Measurements from ENCODE around the gene MBNL2. TPM values are rescaled to one million over a fixed set of nuclear protein-coding genes. Genes with fewer than 3 reads are reported as not detected.

MBNL2 gene
- total RNA-seq, 1 donor from 2014 or later = 71.8 TPM

GRCh38 chr13:97371486-97372109 lies 149.5 kb downstream of the MBNL2 start:
- H3K4me1 Mint-ChIP-seq = peaks cover 6% of the 10 kb centered on the region

GRCh38 chr13:97372936-97373335 lies 150.8 kb downstream of the MBNL2 start:
- TF ChIP-seq, protein P1, sequence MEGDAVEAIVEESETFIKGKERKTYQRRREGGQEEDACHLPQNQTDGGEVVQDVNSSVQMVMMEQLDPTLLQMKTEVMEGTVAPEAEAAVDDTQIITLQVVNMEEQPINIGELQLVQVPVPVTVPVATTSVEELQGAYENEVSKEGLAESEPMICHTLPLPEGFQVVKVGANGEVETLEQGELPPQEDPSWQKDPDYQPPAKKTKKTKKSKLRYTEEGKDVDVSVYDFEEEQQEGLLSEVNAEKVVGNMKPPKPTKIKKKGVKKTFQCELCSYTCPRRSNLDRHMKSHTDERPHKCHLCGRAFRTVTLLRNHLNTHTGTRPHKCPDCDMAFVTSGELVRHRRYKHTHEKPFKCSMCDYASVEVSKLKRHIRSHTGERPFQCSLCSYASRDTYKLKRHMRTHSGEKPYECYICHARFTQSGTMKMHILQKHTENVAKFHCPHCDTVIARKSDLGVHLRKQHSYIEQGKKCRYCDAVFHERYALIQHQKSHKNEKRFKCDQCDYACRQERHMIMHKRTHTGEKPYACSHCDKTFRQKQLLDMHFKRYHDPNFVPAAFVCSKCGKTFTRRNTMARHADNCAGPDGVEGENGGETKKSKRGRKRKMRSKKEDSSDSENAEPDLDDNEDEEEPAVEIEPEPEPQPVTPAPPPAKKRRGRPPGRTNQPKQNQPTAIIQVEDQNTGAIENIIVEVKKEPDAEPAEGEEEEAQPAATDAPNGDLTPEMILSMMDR (IDR thresholded peaks at IDR 0.05; ENCODE audit: unreplicated experiment) = no peak
- no peaks in the 10 kb centered on the region for H3K9me3 Mint-ChIP-seq
- no peaks in the 10 kb centered on the region for H3K27me3 Mint-ChIP-seq (ENCODE audit: low read depth)
- H3K27ac Mint-ChIP-seq = no peak overlapping the region
- H3K4me3 Mint-ChIP-seq = no peak overlapping the region
- H3K4me1 Mint-ChIP-seq = no peaks in the 10 kb centered on the region
- H3K36me3 Mint-ChIP-seq = peaks cover 43% of the 10 kb centered on the region
- DNase-seq (ENCODE audit: low spot score in 2 of 2, unreplicated experiment in 2 of 2) = no peak

More at GRCh38 chr13:97371486-97372109, 149.5 kb downstream of the MBNL2 start:
- H3K27me3 Mint-ChIP-seq (ENCODE audit: low read depth) = no peaks in the 10 kb centered on the region
- H3K36me3 Mint-ChIP-seq = peaks cover 43% of the 10 kb centered on the region
- TF ChIP-seq, protein P1 (IDR thresholded peaks at IDR 0.05; ENCODE audit: unreplicated experiment) = no peak
- H3K27ac Mint-ChIP-seq = no peak overlapping the region
- no peaks in the 10 kb centered on the region for H3K9me3 Mint-ChIP-seq
- DNase-seq (ENCODE audit: low spot score in 2 of 2, unreplicated experiment in 2 of 2) = no peak
- no peak overlapping the region for H3K4me3 Mint-ChIP-seq

DNA sequence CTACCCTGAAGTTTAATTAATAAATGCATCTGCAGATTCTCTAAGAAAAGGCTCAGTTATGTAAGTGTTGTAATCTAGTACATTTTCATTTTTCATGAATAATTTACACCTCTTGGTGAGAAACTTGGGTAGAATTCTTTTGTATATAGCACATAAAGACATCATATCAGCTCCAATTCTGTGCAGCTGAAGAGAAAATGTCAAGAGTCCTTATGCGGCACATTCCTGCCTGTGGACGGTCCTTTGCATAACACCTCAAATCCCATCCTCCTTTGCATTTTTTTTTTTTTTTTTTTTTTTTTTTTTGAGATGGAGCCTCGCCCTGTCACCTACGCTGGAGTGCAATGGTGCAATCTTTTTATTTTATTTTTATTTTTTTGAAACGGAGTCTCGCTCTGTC lies 151.7 kb downstream of the MBNL2 start:
- TF ChIP-seq, protein P1 (IDR thresholded peaks at IDR 0.05; ENCODE audit: unreplicated experiment) = no peak
- H3K36me3 Mint-ChIP-seq = peaks cover 43% of the 10 kb centered on the region
- H3K9me3 Mint-ChIP-seq = no peaks in the 10 kb centered on the region
- no peaks in the 10 kb centered on the region for H3K4me1 Mint-ChIP-seq
- H3K4me3 Mint-ChIP-seq = no peak overlapping the region
- H3K27ac Mint-ChIP-seq = no peak overlapping the region
- no peak for DNase-seq (ENCODE audit: low spot score in 2 of 2, unreplicated experiment in 2 of 2)
- no peaks in the 10 kb centered on the region for H3K27me3 Mint-ChIP-seq (ENCODE audit: low read depth)

GRCh38 chr13:97376981-97377380 lies 154.8 kb downstream of the MBNL2 start:
- DNase-seq (ENCODE audit: low spot score in 2 of 2, unreplicated experiment in 2 of 2) = no peak
- Mint-ChIP-seq H3K36me3 (peaks cover 48% of the 10 kb centered on the region), H3K27ac (no peak overlapping the region), H3K27me3 (ENCODE audit: low read depth) (no peaks in the 10 kb centered on the region), H3K4me1 (no peaks in the 10 kb centered on the region), H3K9me3 (no peaks in the 10 kb centered on the region), H3K4me3 (no peak overlapping the region)
- TF ChIP-seq, protein P1 (IDR thresholded peaks at IDR 0.05; ENCODE audit: unreplicated experiment) = no peak

- Mint-ChIP-seq H3K27ac (no peak overlapping the region), H3K4me3 (no peak overlapping the region), H3K4me1 (no peaks in the 10 kb centered on the region), H3K36me3 (peaks cover 56% of the 10 kb centered on the region), H3K27me3 (ENCODE audit: low read depth) (no peaks in the 10 kb centered on the region), H3K9me3 (no peaks in the 10 kb centered on the region)
- no peak for DNase-seq (ENCODE audit: low spot score in 2 of 2, unreplicated experiment in 2 of 2)
- TF ChIP-seq, protein P1 (IDR thresholded peaks at IDR 0.05; ENCODE audit: unreplicated experiment) = no peak
Observed at GRCh38 chr13:97379386-97379785, 157.3 kb downstream of the MBNL2 start.

Measured in mesothelial cell of epicardium (in vitro differentiated cells).